ENCODE results near the gene PRR14L.
"Not testable (repeated sequence)": the region's sequence is repeated elsewhere in the genome, so short reads cannot be mapped to it uniquely, and the experiment has no call there.

PRR14L gene

DNA sequence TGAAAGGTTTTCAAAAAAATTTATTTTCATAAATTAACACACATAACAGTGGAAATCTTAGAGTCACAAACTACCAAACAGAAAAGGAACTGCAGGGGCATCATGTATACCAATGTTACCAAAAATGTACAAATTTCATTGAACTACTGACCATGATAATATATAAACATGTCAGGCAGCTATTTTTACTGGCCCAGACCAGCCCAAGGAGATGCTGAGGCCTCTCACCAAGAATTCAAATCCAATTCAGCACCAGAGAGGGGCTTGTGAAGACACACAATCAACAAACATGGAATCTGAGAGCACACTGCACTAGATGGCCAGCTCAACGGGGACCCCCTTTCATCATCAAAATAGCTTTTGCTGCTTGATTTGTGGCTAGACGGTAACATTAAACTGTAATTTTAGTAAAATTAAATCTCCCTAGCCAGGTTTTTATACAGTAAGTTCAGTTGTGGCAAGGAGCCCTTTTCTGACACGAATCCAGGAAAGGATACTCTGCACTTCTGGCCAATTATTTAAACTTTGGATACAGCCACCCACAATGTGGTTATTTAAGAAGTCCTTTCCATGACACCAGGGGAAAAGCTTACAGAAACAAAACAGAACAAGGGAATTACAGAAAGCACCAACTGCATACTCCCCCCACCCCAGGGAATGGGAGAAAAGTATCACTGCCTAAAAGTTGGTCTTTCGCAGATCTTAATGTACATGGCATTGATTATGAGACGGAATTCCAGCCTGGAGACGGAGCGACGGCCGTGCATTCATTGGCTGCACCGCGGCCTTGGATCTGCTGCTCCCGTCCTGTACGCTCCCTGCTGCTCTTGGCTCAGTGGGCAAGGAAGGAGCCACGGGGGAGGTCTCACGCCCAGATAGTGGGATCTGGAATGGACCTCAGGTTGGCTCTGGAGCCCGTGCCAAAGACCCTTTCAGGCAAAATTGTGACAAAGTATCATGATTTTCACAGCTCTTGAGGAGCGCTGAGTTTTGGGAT lies 68.3 kb downstream of the PRR14L start:
- no peak for DNase-seq

DNA sequence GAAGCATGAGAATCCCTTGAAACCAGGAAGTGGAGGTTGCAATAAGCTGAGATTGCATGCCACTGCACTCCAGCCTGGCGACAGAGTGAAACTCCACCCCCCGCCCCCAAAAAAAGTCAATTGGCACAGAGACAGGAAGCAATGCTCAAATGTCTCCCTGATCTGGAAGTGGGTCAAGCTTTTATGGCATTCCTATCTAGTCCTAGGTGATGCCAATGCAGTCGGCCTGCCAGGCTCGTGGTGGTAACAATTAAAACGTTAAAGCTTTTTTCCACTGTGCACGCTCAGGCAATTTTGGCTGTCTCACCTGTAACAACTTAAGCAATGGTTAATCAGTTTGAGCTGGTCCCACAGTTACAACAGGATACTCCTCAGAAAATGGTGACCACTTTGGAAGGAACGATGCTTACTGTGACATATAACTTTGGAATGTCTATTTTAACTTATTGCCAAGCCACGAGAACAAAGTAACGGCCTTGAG lies 69.0 kb downstream of the PRR14L start:
- no peak for DNase-seq

DNA sequence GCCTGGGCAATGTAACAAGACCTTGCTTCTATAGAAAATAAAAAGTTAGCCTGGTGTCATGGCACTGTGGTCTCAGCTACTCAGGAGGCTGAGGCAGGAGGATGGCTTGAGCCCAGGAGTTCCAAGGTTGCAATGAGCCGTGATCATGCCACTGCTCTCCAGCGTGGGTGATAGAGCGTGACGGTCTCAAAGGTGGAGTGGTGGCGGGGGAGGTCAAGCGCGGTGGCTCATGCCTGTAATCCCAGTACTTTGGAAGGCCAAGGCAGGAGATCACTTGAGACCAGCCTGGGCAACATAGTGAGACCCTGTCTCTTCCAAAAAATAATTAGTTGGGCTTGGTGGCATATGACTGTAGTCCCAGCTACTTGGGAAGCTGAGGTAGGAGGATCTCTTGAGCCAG lies 71.2 kb downstream of the PRR14L start:
- no peak for DNase-seq

DNA sequence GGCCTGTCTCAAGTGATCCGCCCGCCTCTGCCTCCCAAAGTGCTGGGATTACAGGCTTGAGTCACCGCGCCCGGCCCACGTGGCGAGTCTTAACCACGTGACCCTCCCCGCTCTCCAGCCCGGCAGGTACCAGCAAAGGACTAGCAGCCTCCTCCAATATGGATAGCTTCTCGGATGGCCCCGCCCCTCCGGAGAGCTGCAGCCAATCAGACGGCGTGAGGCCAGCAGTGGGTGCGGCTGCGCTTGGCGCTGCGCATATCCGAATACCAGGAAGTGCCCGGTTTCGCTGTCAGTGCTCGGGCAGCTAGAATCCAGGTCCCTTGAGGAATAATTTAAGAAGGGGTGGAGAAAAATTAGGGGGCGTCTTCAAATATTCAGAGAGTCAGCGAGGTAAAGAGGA lies 73.2 kb downstream of the PRR14L start:
- peak; percentile 52 for DNase-seq

DNA sequence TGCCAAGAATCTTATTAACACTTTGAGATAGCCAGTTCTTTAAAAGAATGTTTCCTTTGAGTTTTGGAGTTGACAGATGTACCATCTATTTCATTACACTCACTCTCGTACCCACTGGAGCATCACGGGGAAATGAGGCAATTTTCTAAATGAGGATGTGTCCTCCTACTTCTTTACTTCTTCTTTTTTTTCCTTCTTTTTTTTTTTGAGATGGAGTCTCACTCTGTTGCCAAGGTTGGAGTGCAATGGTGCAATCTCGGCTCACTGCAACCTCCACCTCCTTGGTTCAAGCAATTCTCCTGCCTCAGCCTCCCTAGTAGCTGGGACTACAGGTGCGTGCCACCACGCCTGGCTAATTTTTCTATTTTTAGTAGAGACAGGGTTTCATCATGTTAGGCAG lies 75.7 kb downstream of the PRR14L start:
- DNase-seq: not testable (repeated sequence)

DNA sequence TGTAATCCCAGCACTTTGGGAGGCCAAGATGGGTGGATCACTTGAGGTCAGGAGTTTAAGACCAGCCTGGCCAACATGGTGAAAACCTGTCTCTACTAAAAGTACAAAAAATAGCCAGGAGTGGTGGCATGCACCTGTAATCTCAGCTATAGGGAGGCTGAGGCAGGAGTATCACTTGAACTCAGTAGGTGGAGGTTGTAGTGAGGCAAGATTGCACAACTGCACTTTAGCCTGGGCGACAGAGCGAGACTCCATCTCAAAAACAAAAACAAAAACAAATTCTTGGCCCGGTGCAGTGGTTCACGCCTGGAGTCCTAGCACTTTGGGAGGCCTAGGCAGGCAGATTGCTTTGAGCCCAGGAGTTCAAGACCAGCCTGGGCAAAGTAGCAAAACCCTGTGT lies 81.1 kb downstream of the PRR14L start:
- DNase-seq: not testable (repeated sequence)

DNA sequence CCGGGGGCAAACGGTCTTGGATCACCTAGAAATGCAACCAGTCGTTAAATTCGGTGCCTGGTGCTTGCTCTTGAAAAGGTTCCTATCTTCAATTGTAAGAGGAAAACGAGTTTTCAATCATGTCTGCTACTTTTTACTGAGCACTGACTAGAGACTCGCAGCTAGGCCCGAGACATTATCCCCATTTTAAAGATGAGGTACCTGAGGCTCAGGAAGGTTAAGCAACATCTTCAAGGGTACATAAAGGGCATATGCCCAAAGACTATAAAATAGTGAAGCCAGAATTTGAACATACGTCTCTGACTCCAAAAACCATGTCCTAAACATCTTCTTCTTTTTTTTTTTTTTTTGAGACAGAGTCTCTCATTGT lies 87.3 kb downstream of the PRR14L start:
- DNase-seq: no peak

DNA sequence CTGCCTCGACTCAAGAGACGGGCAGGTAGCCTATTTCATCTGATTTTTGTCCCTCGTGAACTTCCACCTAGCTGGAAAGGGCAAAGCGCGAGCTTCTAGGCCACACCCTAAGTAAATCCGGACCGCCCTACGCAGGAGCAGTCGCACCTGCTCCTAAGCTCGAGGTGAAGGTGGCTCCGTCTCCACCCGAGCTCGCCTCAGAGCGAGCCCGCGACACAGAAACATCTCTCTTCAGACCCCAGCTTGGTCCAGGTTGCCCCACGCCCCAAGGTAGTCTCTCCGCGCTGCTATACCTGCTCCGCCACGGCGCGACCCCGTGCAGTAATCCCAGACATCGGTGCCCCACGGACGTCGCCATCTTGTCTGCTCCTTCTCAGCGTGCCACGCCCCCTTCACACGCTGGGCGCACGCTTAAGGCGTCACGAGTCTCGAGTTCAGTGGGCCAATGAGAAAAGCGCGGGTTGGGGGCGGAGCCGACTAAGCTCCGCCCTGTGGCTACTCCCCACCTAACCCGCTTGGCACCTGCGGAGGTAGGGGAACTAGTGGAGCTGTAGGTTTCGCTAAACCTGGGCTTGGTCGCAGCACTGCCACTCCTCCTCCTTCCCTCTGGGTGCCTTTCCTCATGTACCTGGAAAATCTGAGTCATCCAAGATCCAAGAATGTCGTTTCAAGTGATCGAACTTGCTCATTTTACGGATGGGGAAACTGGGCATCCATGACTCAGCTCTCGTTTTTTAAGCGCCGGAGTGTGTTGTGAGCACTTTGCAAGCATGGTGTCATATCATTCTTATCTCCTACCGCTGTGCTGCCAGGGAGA lies 87.9 kb downstream of the PRR14L start, which contains the start of gene PISD:
TSS of gene PISD (minus strand) at position 365 of the 817 bp plus-strand sequence. CDS start at position 358, 7 bp downstream.
- peak; percentile 75 for DNase-seq

DNA sequence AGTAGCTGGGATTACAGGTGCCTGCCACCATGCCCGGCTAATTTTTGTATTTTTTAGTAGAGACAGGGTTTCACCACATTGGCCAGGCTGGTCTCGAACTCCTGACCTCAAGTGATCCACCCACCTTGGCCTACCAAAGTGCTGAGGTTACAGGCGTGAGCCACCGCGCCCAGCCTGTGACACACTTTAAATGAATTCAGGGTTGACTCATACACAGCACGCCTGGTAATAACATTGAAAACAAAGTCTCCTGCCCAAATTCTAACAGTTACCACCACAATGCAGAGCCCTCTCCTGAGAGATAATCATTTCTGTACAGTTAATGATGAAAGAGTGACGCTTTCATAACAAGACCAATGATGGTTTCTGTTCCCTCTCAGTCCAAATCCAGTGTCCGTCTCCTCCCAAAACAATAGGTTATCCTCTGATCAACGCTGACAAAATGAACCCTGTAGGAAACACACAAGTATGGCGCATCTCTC lies 89.0 kb downstream of the PRR14L start:
- not testable (repeated sequence) for DNase-seq

DNA sequence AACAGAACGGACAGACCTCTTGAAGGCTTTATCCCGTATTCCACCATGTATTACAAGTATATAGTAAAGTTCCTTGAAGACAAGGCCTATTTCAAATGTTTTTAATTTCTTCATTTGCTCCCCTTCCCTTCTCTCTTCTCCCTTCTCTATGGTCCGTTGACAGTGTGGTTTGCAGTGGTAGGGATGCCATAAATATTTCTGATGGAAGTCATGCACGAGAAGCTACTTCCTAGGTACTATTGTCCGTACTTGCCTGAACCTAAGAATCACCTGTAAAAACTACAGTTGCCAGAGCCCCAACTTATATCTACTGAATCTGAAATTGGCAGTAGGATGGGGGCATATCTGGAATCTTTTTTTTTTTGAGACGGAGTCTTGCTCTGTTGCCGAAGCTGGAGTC lies 90.7 kb downstream of the PRR14L start:
- no peak for DNase-seq

DNA sequence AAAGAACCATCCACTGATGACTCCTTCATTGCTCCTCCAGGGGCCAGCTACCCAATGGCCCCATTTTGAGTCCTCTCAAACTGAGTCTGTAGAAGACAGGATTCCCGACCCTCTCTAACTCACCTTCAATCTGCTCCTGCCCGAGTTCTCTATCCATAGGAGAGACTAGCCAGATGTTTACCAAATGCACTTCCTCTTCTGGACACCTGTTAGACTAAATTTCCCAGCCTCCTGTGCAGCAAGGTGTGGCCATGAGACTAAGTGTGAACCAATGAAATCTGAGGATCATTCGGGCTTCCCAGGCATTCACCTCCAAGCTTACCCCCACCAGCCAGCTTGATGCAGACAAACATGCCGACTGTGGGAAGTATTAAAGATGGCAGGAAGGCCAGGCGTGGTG lies 95.5 kb downstream of the PRR14L start:
- no peak for DNase-seq

DNA sequence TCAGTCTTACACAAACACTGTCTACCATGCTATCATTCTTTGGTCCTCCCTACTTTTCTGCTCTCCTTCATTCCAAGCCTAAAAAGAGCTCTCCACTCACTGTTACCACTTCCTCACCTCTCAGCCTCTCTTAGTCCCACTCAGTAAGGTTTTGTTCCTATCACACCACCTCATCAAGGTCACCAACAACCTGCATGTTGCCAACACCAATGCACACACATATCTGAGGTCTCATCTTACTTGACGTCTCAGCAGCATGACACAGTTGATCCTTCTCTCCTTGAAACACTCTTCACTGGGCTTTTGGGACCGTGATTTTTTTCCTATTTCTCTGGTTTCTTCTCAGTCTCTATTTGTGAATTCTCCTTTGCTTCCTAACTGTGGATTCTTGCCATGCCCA lies 96.0 kb downstream of the PRR14L start:
- DNase-seq: no peak

DNA sequence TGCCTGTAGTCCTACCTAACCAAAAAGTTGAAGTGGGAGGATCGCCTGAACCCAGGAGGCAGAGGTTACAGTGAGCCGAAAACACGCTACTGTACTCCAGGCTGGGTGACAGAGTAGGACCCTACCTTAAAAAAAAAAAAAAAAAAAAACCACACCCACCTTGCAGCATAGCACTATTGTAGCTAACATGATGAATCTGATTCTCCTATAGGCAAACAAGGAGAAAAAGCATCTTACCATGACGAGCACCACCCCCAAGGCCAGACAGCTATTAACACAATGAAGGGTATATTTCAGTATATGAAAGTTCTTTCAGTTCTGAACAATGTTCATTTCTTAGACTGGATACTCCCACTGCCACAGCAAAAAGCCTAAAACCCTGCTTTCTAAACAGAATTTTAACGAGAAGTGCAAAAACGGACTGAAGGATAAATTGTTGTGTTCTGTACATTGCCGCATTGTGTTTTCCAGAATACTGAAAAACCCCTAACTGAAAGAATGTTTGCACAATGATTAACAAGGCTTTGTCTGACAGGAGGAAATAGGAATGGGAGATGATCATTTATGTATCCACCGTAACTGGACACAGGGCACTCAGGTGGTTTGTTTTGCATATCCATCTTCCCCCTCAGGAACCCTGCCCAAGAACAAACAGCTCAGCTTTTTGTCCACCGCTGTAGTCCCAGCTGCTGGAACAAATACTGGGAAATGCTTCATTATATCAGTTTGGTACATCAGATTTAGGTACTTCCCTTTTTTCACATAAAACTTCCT lies 96.8 kb downstream of the PRR14L start:
- DNase-seq: no peak

DNA sequence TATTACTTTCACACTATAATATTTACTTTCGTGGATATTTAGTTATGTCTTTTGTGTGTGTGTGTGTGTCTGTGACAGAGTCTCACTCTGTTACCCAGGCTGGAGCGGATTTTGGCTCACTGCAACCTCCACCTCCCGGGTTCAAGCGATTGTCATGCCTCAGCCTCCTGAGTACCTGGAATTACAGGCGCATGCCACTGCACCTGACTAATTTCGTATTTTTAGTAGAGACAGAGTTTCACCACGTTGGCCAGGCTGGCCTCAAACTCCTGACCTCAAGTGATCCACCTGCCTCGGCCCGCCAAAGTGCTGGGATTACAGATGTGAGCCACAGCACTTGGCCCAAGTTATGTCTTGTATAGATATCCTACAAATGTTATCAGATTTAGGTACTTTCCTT lies 97.8 kb downstream of the PRR14L start:
- no peak for DNase-seq

DNA sequence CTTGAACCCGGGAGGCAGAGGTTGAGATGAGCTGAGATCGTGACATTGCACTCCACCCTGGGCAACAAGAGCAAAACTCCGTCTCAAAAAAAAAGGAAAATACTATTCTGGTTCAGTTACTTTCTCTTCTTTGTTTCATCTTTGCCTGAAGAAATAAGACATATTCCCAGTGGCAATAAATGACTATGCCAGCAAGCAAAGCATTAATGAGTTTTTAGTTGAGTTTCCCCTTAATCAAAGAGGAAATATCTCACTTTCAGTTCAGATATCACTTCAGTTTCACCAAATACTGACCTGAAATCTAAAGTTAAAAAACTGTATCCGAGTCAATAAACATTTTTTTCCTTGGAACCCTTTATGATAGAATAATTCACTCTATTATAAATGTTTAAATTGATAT lies 98.3 kb downstream of the PRR14L start:
- DNase-seq: no peak

DNA sequence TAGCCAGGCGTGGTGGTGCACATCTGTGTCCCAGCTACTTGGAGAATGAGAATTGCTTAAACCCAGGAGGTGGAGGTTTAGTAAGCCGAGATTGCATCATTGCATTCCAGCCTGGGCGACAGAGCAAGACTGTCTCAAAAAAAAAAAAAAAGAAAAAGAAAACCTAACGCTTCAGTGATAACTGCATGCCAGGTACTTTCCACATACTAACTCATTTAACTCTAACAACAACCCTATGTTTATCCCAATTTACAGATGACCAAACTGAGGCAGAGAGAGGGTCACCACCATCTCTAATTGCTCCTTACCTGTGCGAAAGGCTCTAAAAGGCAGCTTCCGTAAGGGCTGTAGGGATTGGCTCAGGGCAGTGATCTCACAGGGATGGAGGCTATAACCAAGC lies 99.5 kb downstream of the PRR14L start:
- DNase-seq: no peak

DNA sequence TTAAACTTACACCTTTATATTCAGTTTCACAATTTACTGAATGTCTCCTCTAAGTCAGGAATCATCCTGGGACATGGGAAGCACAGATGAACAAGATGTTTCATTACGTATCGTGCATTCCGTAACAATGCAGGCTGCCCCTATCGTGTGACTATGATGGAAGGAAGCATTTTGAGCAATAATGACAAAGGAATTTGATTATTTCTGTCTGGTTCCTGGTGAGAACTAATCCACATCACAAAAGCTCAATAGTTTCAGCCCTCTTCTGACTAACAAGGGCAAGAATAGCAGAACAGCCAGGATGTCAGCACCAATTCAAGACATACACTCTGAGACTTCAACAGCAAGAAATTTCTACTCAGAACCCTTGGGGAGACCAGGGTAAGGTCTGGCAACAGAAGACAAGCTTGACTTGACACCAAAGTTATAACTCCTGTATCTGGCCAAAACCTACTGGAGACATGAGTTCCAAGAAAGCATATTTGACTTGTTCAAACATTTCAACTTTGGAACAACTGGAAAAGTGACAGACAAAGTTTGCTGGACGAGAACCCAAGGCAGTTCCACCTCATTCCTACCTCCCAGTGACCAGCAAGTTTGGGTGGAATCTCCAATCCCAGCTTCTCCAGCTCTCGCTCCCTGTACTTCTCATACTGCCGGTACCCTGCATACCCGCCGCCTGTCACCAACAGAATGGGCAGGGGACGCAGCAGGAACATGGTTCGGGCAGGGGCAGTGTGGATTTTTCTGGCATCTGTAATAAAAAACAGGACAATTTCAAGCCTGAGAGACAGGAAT lies 102.2 kb downstream of the PRR14L start:
- DNase-seq: no peak

DNA sequence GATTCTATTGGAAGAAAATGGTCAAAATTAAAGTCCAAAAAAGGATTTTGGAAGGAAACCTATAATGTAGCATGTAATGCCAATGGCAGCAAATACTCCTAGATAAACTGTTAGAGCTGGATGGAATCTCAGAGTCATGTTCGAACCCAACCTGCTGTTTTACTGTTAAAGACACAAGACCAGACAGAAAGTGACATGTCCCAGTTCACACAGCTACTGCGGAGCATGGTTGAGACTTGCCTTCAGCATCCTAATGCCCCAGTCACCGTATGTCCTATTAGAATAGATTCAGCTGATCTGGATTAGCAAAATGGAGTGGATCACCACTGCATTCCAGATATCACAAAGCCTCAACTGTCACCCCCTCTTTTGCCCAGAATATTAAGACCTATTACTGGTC lies 102.9 kb downstream of the PRR14L start:
- DNase-seq: no peak

DNA sequence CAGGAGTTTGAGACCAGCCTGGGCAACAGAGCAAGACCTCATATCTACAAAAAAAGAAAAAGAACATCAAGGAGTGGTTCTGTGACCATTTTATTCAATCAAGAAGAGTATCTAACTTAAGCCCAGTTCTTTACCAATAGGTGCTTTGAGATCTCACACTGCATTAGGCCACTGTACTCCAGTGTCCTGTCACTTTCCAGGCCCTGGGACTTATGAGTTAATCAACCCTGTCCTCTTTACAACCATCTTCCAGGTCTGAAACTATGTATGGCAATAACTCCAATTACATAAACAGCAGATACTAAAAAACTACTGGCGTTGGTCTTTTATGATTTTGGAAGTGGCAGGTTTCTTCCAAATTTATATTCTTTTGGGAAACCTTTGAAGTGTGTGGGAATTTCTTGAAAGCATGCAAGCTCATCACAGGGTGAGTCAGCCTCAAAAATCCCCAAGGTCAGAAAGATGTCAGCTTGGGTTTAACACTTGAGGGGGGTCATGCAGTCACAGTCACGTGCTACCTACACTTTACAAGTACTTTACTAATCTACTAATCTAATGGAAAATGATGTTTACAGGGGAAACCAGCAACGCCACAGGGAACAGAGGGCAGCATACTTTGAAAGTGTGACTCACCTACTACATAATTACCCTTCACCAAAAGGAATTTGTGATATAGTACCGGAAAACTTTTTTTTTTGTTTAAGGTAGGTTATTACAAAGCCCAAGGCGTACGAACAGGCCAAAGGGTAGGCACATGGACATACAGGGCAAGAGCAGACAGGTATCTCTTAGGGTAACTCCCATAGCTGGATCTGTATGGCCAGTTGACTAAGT lies 103.5 kb downstream of the PRR14L start:
- DNase-seq: no peak

DNA sequence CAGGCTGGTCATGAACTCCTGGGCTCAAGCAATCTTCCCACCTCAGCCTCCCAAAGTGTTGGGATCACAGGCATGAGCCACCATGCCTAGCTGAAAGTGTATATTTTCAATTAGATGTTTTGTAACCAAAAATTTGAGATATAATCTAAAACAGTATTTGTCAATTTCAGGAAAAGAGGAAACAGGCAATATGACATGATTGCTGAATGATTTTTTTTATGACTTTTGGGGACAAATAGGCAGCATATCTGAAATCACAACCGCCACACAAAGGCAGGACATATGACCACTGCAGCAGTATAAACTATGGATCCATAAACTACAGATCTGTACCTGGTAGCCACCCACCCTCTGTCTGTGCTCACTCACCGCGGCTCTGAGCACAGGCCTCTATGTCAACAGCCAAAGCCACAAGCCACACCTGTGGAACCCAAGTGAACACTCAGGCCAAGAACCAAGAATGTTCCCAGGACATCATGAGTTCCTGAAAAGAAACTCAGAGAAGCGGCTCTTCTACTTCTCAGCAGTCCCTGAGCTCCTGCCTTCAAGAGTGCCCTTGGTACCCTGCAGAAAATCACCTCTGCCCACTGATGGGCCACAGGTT lies 110.4 kb downstream of the PRR14L start:
- DNase-seq: no peak

Data from NCI-H524 treated with DMSO at 0.1 percent for 48 hours (cell line).